SK-N-SH (cell line): ENCODE measurements around the gene NT5DC2. TPM values are rescaled to one million over a fixed set of nuclear protein-coding genes. Genes with fewer than 3 reads are reported as not detected.

Experiments
- CTCF ChIA-PET: fragments of 300-600, 350-600 bp; formaldehyde crosslinking; extraction: SDS; loops from one replicate; lab custom pipeline; 2021; lab: Yijun Ruan, JAX
- POLR2A ChIA-PET: fragments of 350-600 bp; sonication (Branson Sonifier 250); formaldehyde crosslinking; extraction: SDS; loops from one replicate; lab custom pipeline; 2020; ENCODE audit warnings: antibody characterized with exemption, inconsistent platforms; lab: Yijun Ruan, JAX
- DNase-seq: peaks from one replicate; pipeline ENCODE4 v3.0.0; 2012
- H2AFZ ChIP-seq: fragments of 200-600 bp; sonication (generic); 2 replicates; pipeline ENCODE4 v1.8.1; 2016; ENCODE audit warnings: antibody characterized with exemption, mild to moderate bottlenecking, low read depth
- H3F3A ChIP-seq: fragments of 200-600 bp; sonication (generic); replicated peaks from 2 replicates; pipeline ENCODE3; 2016; ENCODE audit warnings: antibody characterized with exemption, mild to moderate bottlenecking; ENCODE audit not compliant: insufficient read depth
- H3K27ac ChIP-seq, 2 experiments: fragments of 200-500 bp in 1 of 2; fragments of 200-600 bp in 1 of 2; sonication (Bioruptor generic) in 1 of 2; sonication (generic), shearing (Covaris generic) in 1 of 2; 2 replicates each; pipeline versions ENCODE4 v1.5.1 to v1.6.1; 2014 to 2016; ENCODE audit warnings: low read depth in 2 of 2, inconsistent platforms in 1 of 2, low read length in 1 of 2, mild to moderate bottlenecking in 1 of 2, mixed read lengths in 1 of 2
- H3K27me3 ChIP-seq: fragments of 200-600 bp; sonication (generic), shearing (Covaris generic); 2 replicates; pipeline ENCODE4 v1.6.1; 2016; ENCODE audit warnings: mixed run types; ENCODE audit not compliant: insufficient read depth
- H3K36me3 ChIP-seq, 2 experiments: fragments of 200-500 bp in 1 of 2; fragments of 200-600 bp in 1 of 2; sonication (Bioruptor generic) in 1 of 2; sonication (generic) in 1 of 2; replicated peaks in 1 of 2; 2 replicates each; pipeline versions ENCODE3 to v1.5.1; 2014 to 2016; ENCODE audit warnings: low read length in 1 of 2, mild to moderate bottlenecking in 1 of 2; ENCODE audit not compliant: insufficient read depth in 2 of 2, control insufficient read depth in 1 of 2
- H3K4me1 ChIP-seq, 2 experiments: fragments of 200-500 bp in 1 of 2; fragments of 200-600 bp in 1 of 2; sonication (Bioruptor generic) in 1 of 2; sonication (generic), shearing (Covaris generic) in 1 of 2; 2 replicates each; pipeline versions ENCODE4 v1.5.1 to v1.6.1; 2014 to 2016; ENCODE audit warnings: low read depth in 1 of 2, low read length in 1 of 2, mixed run types in 1 of 2; ENCODE audit not compliant: insufficient read depth in 2 of 2, control insufficient read depth in 1 of 2
- H3K4me2 ChIP-seq: fragments of 200-600 bp; sonication (generic), shearing (Covaris generic); 2 replicates; pipeline ENCODE4 v1.6.1; 2017; ENCODE audit warnings: mixed run types
- H3K4me3 ChIP-seq, 2 experiments: fragments of 200-500 bp in 1 of 2; fragments of 200-600 bp in 1 of 2; sonication (Bioruptor generic) in 1 of 2; sonication (generic), shearing (Covaris generic) in 1 of 2; 2 replicates each; pipeline versions ENCODE4 v1.5.1 to v1.8.1; 2014 to 2016; ENCODE audit warnings: low read depth in 2 of 2, inconsistent platforms in 1 of 2, low read length in 1 of 2, mild to moderate bottlenecking in 1 of 2, mixed read lengths in 1 of 2, moderate library complexity in 1 of 2
- H3K79me2 ChIP-seq: fragments of 200-600 bp; sonication (generic); 2 replicates; pipeline ENCODE4 v1.8.1; 2017; ENCODE audit warnings: mild to moderate bottlenecking; ENCODE audit not compliant: insufficient read depth
- H3K9ac ChIP-seq: fragments of 200-600 bp; sonication (generic); 2 replicates; pipeline ENCODE4 v1.6.1; 2017; ENCODE audit warnings: mixed run types
- H3K9me2 ChIP-seq: fragments of 200-600 bp; sonication (generic); 2 replicates; pipeline ENCODE4 v1.6.1; 2017; ENCODE audit warnings: mixed run types
- H3K9me3 ChIP-seq: fragments of 200-600 bp; sonication (generic); 2 replicates; pipeline ENCODE4 v1.6.1; 2017; ENCODE audit warnings: mixed run types, mild to moderate bottlenecking, moderate library complexity
- H4K20me1 ChIP-seq: fragments of 200-600 bp; sonication (generic); 2 replicates; pipeline ENCODE4 v1.6.1; 2017; ENCODE audit warnings: mild to moderate bottlenecking, mixed run types; ENCODE audit not compliant: insufficient read depth
- CHD2 ChIP-seq: fragments of 150-350 bp; IDR thresholded peaks from 2 replicates; pipeline ENCODE4 v1.6.1; 2018; ENCODE audit warnings: low read length; ENCODE audit not compliant: partially characterized antibody
- ELF1 ChIP-seq: IDR thresholded peaks from 2 replicates; pipeline ENCODE4 v1.4.0; 2012
- EZH2phosphoT487 ChIP-seq: fragments of 200-600 bp; sonication (generic); IDR thresholded peaks from 2 replicates; pipeline ENCODE4 v1.6.1; 2017; ENCODE audit warnings: low read depth, mixed run types, mild to moderate bottlenecking, antibody characterized with exemption, moderate library complexity, borderline replicate concordance
- FOSL2 ChIP-seq: IDR thresholded peaks from 2 replicates; pipeline ENCODE4 v1.4.0; 2012; ENCODE audit warnings: low read depth, mild to moderate bottlenecking, moderate library complexity, borderline replicate concordance
- FOXJ3 ChIP-seq: sonication (generic); formaldehyde crosslinking; IDR thresholded peaks from 2 replicates; pipeline ENCODE4 v1.5.1; 2020; ENCODE audit warnings: mild to moderate bottlenecking, missing genetic modification reagents
- MXI1 ChIP-seq: IDR thresholded peaks from 2 replicates; pipeline ENCODE4 v1.6.1; 2012; ENCODE audit warnings: mild to moderate bottlenecking, low read depth, low read length, improper control_type of control experiment
- NRF1 ChIP-seq: IDR thresholded peaks from 2 replicates; pipeline ENCODE4 v1.6.1; 2012; ENCODE audit warnings: low read depth, mild to moderate bottlenecking, low read length
- RAD21 ChIP-seq: IDR thresholded peaks from 2 replicates; pipeline ENCODE4 v1.6.1; 2012; ENCODE audit warnings: mild to moderate bottlenecking, low read length
- RCOR1 ChIP-seq: fragments of 150-350 bp; IDR thresholded peaks from 2 replicates; pipeline ENCODE4 v1.6.1; 2017; ENCODE audit warnings: antibody characterized with exemption, low read length
- RXRA ChIP-seq: IDR thresholded peaks from 2 replicates; pipeline ENCODE4 v1.4.0; 2012; ENCODE audit warnings: low read depth, mild to moderate bottlenecking, borderline replicate concordance
- SMC3 ChIP-seq: IDR thresholded peaks from 2 replicates; pipeline ENCODE4 v1.6.1; 2012; ENCODE audit warnings: low read depth, low read length, improper control_type of control experiment
- TCF12 ChIP-seq: IDR thresholded peaks from 2 replicates; pipeline ENCODE4 v1.4.0; 2012
- YY1 ChIP-seq: IDR thresholded peaks from 2 replicates; pipeline ENCODE4 v1.4.0; 2012; ENCODE audit warnings: low read depth, mild to moderate bottlenecking
- WGBS: methylation state at CpG from one replicate; pipeline ENCODE4 v1.1.6; 2017; ENCODE audit warnings: low lambda C conversion rate; 5-methylcytosine and 5-hydroxymethylcytosine counted together
- polyA plus RNA-seq, 3 experiments: library from polyadenylated mRNA; depleted of rRNA; stranded (reverse); fragments of >200 nt; gene quantifications; 2 replicates each; pipeline ENCODE4 v1.2.3, GENCODE V29; 2012
- TF ChIP-seq, protein P1 (sequence below): fragments of 200-600 bp; sonication (generic); IDR thresholded peaks from 2 replicates; pipeline ENCODE4 v1.6.1; 2017; ENCODE audit warnings: antibody characterized with exemption, mild to moderate bottlenecking, moderate library complexity
- TF ChIP-seq, protein P2 (sequence below): IDR thresholded peaks from 2 replicates; pipeline ENCODE4 v1.6.1; 2012; ENCODE audit warnings: mild to moderate bottlenecking, low read depth, low read length, moderate library complexity
- TF ChIP-seq, protein P3 (sequence below): IDR thresholded peaks from 2 replicates; pipeline ENCODE4 v1.4.0; 2012; ENCODE audit warnings: low read depth, borderline replicate concordance
- TF ChIP-seq, protein P4 (sequence below): fragments of 150-350 bp; IDR thresholded peaks from 2 replicates; pipeline ENCODE4 v1.6.1; 2017; ENCODE audit warnings: antibody characterized with exemption, low read length, low read depth, borderline replicate concordance

Gene NT5DC2
- polyA plus RNA-seq, 1 of the 3 experiments (the other 2 are of a cell fraction) = 113 TPM

DNA sequence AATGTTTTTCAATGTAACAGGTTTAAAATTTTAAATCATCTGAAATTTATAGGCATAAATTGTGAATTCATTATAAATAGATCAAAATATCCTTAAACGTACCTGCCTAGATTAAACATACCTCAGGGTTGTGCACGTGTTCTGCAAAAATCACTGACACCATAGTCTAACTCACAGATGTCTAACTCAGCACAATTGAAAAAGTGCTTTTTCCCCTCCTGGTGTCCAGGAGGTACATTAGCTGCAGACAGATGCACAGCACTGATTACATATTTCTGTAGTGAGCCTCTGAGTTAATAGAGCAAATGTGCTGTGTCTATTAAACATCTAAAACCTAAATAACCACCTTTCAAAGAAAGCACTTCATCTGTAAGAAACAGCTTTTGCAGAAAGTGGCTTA is 13.5 kb upstream of the NT5DC2 start:
- peaks cover 0 to 10% of the 10 kb centered on the region in 2 experiments; a peak in 2 of 4 replicates for H3K4me1 ChIP-seq
- ChIA-PET CTCF (interaction anchor here (1.3 to 2.0 kb wide), 2 partner anchors 75 to 89 kb away, joined by 3 to 7 read pairs; no protein-coding TSS in a partner anchor), POLR2A (no interaction called here)
- H3F3A ChIP-seq = peaks cover 38% of the 10 kb centered on the region
- peak; percentile 42 for TF ChIP-seq RAD21
- TF ChIP-seq, protein P1, sequence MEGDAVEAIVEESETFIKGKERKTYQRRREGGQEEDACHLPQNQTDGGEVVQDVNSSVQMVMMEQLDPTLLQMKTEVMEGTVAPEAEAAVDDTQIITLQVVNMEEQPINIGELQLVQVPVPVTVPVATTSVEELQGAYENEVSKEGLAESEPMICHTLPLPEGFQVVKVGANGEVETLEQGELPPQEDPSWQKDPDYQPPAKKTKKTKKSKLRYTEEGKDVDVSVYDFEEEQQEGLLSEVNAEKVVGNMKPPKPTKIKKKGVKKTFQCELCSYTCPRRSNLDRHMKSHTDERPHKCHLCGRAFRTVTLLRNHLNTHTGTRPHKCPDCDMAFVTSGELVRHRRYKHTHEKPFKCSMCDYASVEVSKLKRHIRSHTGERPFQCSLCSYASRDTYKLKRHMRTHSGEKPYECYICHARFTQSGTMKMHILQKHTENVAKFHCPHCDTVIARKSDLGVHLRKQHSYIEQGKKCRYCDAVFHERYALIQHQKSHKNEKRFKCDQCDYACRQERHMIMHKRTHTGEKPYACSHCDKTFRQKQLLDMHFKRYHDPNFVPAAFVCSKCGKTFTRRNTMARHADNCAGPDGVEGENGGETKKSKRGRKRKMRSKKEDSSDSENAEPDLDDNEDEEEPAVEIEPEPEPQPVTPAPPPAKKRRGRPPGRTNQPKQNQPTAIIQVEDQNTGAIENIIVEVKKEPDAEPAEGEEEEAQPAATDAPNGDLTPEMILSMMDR = no peak
- TF ChIP-seq FOXJ3 (CRISPR knock-in tag) = no peak
- TF ChIP-seq SMC3 = peak; percentile 18; the same call in 1 of the 2 replicates
- TF ChIP-seq MXI1 = peak; percentile 87; the same call in 1 of the 2 replicates
- peak; percentile 9 for TF ChIP-seq CHD2
- no peak overlapping the region for H3K9ac ChIP-seq
- peaks cover 4% of the 10 kb centered on the region for H4K20me1 ChIP-seq
- DNase-seq = peak; percentile 36
- H3K4me2 ChIP-seq = no peak overlapping the region
- H2AFZ ChIP-seq = no peak overlapping the region
- no peaks in the 10 kb centered on the region for H3K9me2 ChIP-seq
- peak overlapping the region in 1 of 2 experiments; percentile 70; a peak in 3 of 4 replicates for H3K27ac ChIP-seq
- peaks cover 33% of the 10 kb centered on the region; the same call in 1 of the 2 replicates for H3K79me2 ChIP-seq
- WGBS = 64% methylated on average over 2 of the region's 2 CpGs
- H3K9me3 ChIP-seq = no peaks in the 10 kb centered on the region
- H3K27me3 ChIP-seq = no peaks in the 10 kb centered on the region
- H3K36me3 ChIP-seq = peaks cover 44 to 73% of the 10 kb centered on the region in 2 experiments
- H3K4me3 ChIP-seq = no peak overlapping the region

DNA sequence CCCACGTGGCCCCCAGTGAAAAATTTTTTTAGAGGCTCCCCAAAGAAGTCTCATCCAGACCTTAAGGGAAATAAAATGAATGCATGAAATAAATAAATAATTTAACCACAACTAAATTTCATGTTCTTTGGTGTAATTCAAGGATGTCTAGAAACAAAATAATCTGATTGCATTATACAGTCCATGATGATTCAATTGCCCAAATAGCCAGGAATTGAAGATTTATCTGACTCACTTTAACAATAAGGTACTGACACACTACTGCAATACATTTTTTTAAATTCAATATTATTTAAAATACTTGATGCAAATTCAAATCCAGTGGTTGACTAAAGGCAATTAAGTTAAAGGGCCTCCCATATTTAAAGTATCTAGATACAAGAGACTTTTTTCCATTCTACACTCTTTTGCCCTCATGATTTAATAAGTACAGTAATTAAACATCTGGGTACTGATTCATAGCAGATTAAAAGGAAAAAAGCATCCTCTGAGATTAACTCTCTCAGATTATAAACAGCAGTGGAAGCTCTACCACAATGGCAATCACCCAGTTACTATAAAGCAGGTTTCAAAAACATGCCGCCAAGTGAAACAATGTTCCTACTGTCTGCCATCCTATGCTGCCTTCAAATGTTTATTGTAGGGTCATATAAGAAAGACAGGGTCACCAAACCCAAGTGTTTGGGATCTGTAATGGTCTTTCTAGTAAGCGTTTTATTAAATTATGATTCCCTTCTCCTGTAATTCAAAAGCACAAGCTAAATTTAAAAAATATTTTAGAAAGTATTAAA is 12.6 kb upstream of the NT5DC2 start:
- H3K9me3 ChIP-seq = no peaks in the 10 kb centered on the region
- H3K36me3 ChIP-seq = peaks cover 41 to 74% of the 10 kb centered on the region in 2 experiments
- H3K4me1 ChIP-seq = peaks cover 0 to 10% of the 10 kb centered on the region in 2 experiments; a peak in 2 of 4 replicates
- peaks cover 45% of the 10 kb centered on the region for H3F3A ChIP-seq
- no peaks in the 10 kb centered on the region for H3K27me3 ChIP-seq
- DNase-seq = no peak
- no peak overlapping the region for H3K4me3 ChIP-seq
- POLR2A ChIA-PET = no interaction called here
- H3K79me2 ChIP-seq = peaks cover 41% of the 10 kb centered on the region; the same call in 1 of the 2 replicates
- no peak overlapping the region for H2AFZ ChIP-seq
- peaks cover 4% of the 10 kb centered on the region for H4K20me1 ChIP-seq
- CTCF ChIA-PET = interaction anchor here (1.3 to 2.0 kb wide), 3 partner anchors 8 to 88 kb away, joined by 3 to 7 read pairs (median 3); no protein-coding TSS in a partner anchor
- no peaks in the 10 kb centered on the region for H3K9me2 ChIP-seq
- 55% methylated on average over 3 of the region's 3 CpGs for WGBS
- H3K9ac ChIP-seq = no peak overlapping the region
- H3K4me2 ChIP-seq = no peak overlapping the region
- H3K27ac ChIP-seq = peak overlapping the region; percentile 50 to 70
- TF ChIP-seq, protein P2, sequence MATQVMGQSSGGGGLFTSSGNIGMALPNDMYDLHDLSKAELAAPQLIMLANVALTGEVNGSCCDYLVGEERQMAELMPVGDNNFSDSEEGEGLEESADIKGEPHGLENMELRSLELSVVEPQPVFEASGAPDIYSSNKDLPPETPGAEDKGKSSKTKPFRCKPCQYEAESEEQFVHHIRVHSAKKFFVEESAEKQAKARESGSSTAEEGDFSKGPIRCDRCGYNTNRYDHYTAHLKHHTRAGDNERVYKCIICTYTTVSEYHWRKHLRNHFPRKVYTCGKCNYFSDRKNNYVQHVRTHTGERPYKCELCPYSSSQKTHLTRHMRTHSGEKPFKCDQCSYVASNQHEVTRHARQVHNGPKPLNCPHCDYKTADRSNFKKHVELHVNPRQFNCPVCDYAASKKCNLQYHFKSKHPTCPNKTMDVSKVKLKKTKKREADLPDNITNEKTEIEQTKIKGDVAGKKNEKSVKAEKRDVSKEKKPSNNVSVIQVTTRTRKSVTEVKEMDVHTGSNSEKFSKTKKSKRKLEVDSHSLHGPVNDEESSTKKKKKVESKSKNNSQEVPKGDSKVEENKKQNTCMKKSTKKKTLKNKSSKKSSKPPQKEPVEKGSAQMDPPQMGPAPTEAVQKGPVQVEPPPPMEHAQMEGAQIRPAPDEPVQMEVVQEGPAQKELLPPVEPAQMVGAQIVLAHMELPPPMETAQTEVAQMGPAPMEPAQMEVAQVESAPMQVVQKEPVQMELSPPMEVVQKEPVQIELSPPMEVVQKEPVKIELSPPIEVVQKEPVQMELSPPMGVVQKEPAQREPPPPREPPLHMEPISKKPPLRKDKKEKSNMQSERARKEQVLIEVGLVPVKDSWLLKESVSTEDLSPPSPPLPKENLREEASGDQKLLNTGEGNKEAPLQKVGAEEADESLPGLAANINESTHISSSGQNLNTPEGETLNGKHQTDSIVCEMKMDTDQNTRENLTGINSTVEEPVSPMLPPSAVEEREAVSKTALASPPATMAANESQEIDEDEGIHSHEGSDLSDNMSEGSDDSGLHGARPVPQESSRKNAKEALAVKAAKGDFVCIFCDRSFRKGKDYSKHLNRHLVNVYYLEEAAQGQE = no peak
- TF ChIP-seq FOSL2 (no peak), RXRA (no peak), RCOR1 (no peak), NRF1 (no peak), ELF1 (no peak), SMC3 (no peak), EZH2phosphoT487 (no peak), TCF12 (no peak), YY1 (no peak)
- TF ChIP-seq, protein P3, sequence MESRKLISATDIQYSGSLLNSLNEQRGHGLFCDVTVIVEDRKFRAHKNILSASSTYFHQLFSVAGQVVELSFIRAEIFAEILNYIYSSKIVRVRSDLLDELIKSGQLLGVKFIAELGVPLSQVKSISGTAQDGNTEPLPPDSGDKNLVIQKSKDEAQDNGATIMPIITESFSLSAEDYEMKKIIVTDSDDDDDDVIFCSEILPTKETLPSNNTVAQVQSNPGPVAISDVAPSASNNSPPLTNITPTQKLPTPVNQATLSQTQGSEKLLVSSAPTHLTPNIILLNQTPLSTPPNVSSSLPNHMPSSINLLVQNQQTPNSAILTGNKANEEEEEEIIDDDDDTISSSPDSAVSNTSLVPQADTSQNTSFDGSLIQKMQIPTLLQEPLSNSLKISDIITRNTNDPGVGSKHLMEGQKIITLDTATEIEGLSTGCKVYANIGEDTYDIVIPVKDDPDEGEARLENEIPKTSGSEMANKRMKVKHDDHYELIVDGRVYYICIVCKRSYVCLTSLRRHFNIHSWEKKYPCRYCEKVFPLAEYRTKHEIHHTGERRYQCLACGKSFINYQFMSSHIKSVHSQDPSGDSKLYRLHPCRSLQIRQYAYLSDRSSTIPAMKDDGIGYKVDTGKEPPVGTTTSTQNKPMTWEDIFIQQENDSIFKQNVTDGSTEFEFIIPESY = no peak
- TF ChIP-seq, protein P4, sequence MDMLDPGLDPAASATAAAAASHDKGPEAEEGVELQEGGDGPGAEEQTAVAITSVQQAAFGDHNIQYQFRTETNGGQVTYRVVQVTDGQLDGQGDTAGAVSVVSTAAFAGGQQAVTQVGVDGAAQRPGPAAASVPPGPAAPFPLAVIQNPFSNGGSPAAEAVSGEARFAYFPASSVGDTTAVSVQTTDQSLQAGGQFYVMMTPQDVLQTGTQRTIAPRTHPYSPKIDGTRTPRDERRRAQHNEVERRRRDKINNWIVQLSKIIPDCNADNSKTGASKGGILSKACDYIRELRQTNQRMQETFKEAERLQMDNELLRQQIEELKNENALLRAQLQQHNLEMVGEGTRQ = no peak
